Urinary bladder (tissue), 4 donors: ENCODE results near the gene FLOT2. TPM values are rescaled to one million over a fixed set of nuclear protein-coding genes. Genes with fewer than 3 reads are reported as not detected.
A peak's percentile ranks its signal among the peaks of the same experiment; 100 is the strongest.
"Not testable (repeated sequence)": the region's sequence is repeated elsewhere in the genome, so short reads cannot be mapped to it uniquely, and the experiment has no call there.

Experiments used
- DNase-seq: peaks from one replicate; pipeline ENCODE4 v3.0.0-alpha.2; 2015; ENCODE audit errors: extremely low spot score
- H3K27ac ChIP-seq: one replicate; pipeline ENCODE4 v1.5.1; 2013; ENCODE audit warnings: low read depth, mild to moderate bottlenecking, moderate library complexity
- H3K36me3 ChIP-seq: one replicate; pipeline ENCODE4 v1.6.1; 2013; ENCODE audit warnings: mild to moderate bottlenecking, moderate library complexity; ENCODE audit not compliant: insufficient read depth
- H3K4me1 ChIP-seq: one replicate; pipeline ENCODE4 v1.6.1; 2013; ENCODE audit warnings: mild to moderate bottlenecking, moderate library complexity; ENCODE audit not compliant: insufficient read depth
- H3K4me3 ChIP-seq: one replicate; pipeline ENCODE4 v1.5.1; 2013; ENCODE audit warnings: low read depth, low read length
- WGBS: extraction: QIAGEN DNeasy Blood & Tissue Kit; methylation state at CpG from one replicate; pipeline ENCODE4 v1.1.7; 2013; 5-methylcytosine and 5-hydroxymethylcytosine counted together
- polyA plus RNA-seq: library from polyadenylated mRNA; stranded (reverse); fragments of 200-250 nt; gene quantifications from one replicate; pipeline ENCODE4 v1.2.3, GENCODE V29; 2013
- total RNA-seq: library from RNA; depleted of rRNA; stranded (reverse); fragments of >200 nt; gene quantifications from one replicate; pipeline ENCODE4 v1.2.3, GENCODE V29; 2014
- donor health status: healthy with polysubstance abuse.
- donor health status: healthy.

Gene FLOT2
- total and polyA plus RNA-seq, 2 donors, result 25.1 to 120 TPM

GRCh38 chr17:28863953-28864352, 33.6 kb downstream of the FLOT2 start:
- peaks cover 4% of the 10 kb centered on the region for H3K36me3 ChIP-seq
- WGBS, result 86% methylated on average over 1 of the region's 1 CpG
- H3K4me1 ChIP-seq, result no peaks in the 10 kb centered on the region
- H3K4me3 ChIP-seq, result no peak overlapping the region
- H3K27ac ChIP-seq, result no peak overlapping the region
- no peak for DNase-seq

GRCh38 chr17:28862561-28862960, 35.0 kb downstream of the FLOT2 start:
- H3K4me3 ChIP-seq, result no peak overlapping the region
- H3K27ac ChIP-seq, result no peak overlapping the region
- no peak for DNase-seq
- H3K36me3 ChIP-seq, result peaks cover 4% of the 10 kb centered on the region
- H3K4me1 ChIP-seq, result no peaks in the 10 kb centered on the region
- 93% methylated on average over 3 of the region's 3 CpGs for WGBS

GRCh38 chr17:28861393-28862203, 35.9 kb downstream of the FLOT2 start:
- 65% methylated on average over 8 of the region's 8 CpGs for WGBS
- no peak for DNase-seq
- Histone ChIP-seq H3K36me3 (peaks cover 4% of the 10 kb centered on the region), H3K4me3 (no peak overlapping the region), H3K4me1 (no peaks in the 10 kb centered on the region), H3K27ac (no peak overlapping the region)

- 92% methylated on average over 4 of the region's 4 CpGs for WGBS
- DNase-seq, result no peak
- H3K4me3 ChIP-seq, result no peak overlapping the region
- H3K4me1 ChIP-seq, result no peaks in the 10 kb centered on the region
- H3K27ac ChIP-seq, result no peak overlapping the region
- H3K36me3 ChIP-seq, result peaks cover 4% of the 10 kb centered on the region
These were observed 37.1 kb downstream of the FLOT2 start for GRCh38 chr17:28860363-28860808.

GRCh38 chr17:28858801-28859355, 38.7 kb downstream of the FLOT2 start:
- WGBS, result 47% methylated on average over 2 of the region's 2 CpGs
- Histone ChIP-seq H3K4me1 (no peaks in the 10 kb centered on the region), H3K27ac (no peak overlapping the region), H3K36me3 (peaks cover 4% of the 10 kb centered on the region), H3K4me3 (no peak overlapping the region)
- no peak for DNase-seq

GRCh38 chr17:28857905-28858800, 39.4 kb downstream of the FLOT2 start:
- peaks cover 4% of the 10 kb centered on the region for H3K36me3 ChIP-seq
- H3K4me1 ChIP-seq, result no peaks in the 10 kb centered on the region
- H3K27ac ChIP-seq, result no peak overlapping the region
- DNase-seq, result no peak
- no peak overlapping the region for H3K4me3 ChIP-seq
- WGBS, result 97% methylated on average over 3 of the region's 3 CpGs

GRCh38 chr17:28856028-28856574, 41.4 kb downstream of the FLOT2 start:
- Histone ChIP-seq H3K36me3 (peaks cover 2% of the 10 kb centered on the region), H3K4me1 (no peaks in the 10 kb centered on the region), H3K27ac (no peak overlapping the region), H3K4me3 (no peak overlapping the region)
- WGBS, result 93% methylated on average over 5 of the region's 5 CpGs
- no peak for DNase-seq

GRCh38 chr17:28855336-28855679, 42.2 kb downstream of the FLOT2 start:
- Histone ChIP-seq H3K4me1 (no peaks in the 10 kb centered on the region), H3K4me3 (peak overlapping the region; percentile 61), H3K27ac (no peak overlapping the region), H3K36me3 (no peaks in the 10 kb centered on the region)
- 19% methylated on average over 5 of the region's 5 CpGs for WGBS
- DNase-seq, result no peak

- Histone ChIP-seq H3K4me1 (no peaks in the 10 kb centered on the region), H3K36me3 (no peaks in the 10 kb centered on the region), H3K4me3 (peak within 1 kb of the TSS; percentile 61), H3K27ac (peak within 1 kb of the TSS; percentile 35)
- WGBS, result 1% methylated on average over 42 of the region's 42 CpGs
- DNase-seq, result peak; percentile 79
These were observed 42.8 kb downstream of the FLOT2 start, which contains the start of gene ERAL1 for GRCh38 chr17:28854457-28855335. Gene ERAL1, plus strand, starts transcription at chr17:28855016. Its CDS starts 19 bp downstream, at chr17:28855035.

- H3K36me3 ChIP-seq, result no peaks in the 10 kb centered on the region
- WGBS, result 94% methylated on average over 2 of the region's 2 CpGs
- DNase-seq, result no peak
- H3K4me1 ChIP-seq, result no peaks in the 10 kb centered on the region
- H3K4me3 ChIP-seq, result no peak overlapping the region
- no peak overlapping the region for H3K27ac ChIP-seq
These were observed 44.2 kb downstream of the FLOT2 start for GRCh38 chr17:28853295-28853694.

GRCh38 chr17:28849281-28849680, 48.3 kb downstream of the FLOT2 start:
- Histone ChIP-seq H3K4me3 (no peak overlapping the region), H3K36me3 (no peaks in the 10 kb centered on the region), H3K4me1 (no peaks in the 10 kb centered on the region), H3K27ac (no peak overlapping the region)
- no peak for DNase-seq
- WGBS, result 86% methylated on average over 5 of the region's 5 CpGs

- not testable (repeated sequence) for H3K36me3 ChIP-seq, H3K27ac ChIP-seq, H3K4me3 ChIP-seq, DNase-seq, H3K4me1 ChIP-seq
- 86% methylated on average over 15 of the region's 15 CpGs for WGBS
These were observed 48.9 kb downstream of the FLOT2 start for GRCh38 chr17:28848667-28849066.

- not testable (repeated sequence) for H3K36me3 ChIP-seq, H3K4me1 ChIP-seq, H3K27ac ChIP-seq, H3K4me3 ChIP-seq, DNase-seq
- 87% methylated on average over 9 of the region's 9 CpGs for WGBS
These were observed 50.8 kb downstream of the FLOT2 start for GRCh38 chr17:28846699-28847098.
